Glutamatergic neuron (in vitro differentiated cells): ENCODE data around the gene CRYGA. TPM values are rescaled to one million over a fixed set of nuclear protein-coding genes. Genes with fewer than 3 reads are reported as not detected.

ENCODE experiments used
- DNase-seq: peaks from one replicate; pipeline ENCODE4 v3.0.0; 2022
- H3K27ac Mint-ChIP-seq: one replicate; pipeline ENCODE4 v1.8.0; 2020; ENCODE audit warnings: mild to moderate bottlenecking, mixed read lengths, inconsistent platforms; ENCODE audit not compliant: unreplicated experiment
- H3K27me3 Mint-ChIP-seq: one replicate; pipeline ENCODE4 v1.8.0; 2020; ENCODE audit warnings: mild to moderate bottlenecking, moderate library complexity, mixed read lengths, inconsistent platforms; ENCODE audit not compliant: unreplicated experiment
- H3K36me3 Mint-ChIP-seq: one replicate; pipeline ENCODE4 v1.8.0; 2020; ENCODE audit warnings: mild to moderate bottlenecking, mixed read lengths, inconsistent platforms; ENCODE audit not compliant: unreplicated experiment
- H3K4me1 Mint-ChIP-seq: one replicate; pipeline ENCODE4 v1.8.0; 2020; ENCODE audit warnings: mild to moderate bottlenecking, low read depth, mixed read lengths, inconsistent platforms; ENCODE audit not compliant: unreplicated experiment
- H3K4me3 Mint-ChIP-seq: one replicate; pipeline ENCODE4 v1.8.0; 2020; ENCODE audit warnings: mild to moderate bottlenecking, mixed read lengths, inconsistent platforms; ENCODE audit not compliant: unreplicated experiment
- H3K9me3 Mint-ChIP-seq: one replicate; pipeline ENCODE4 v1.8.0; 2020; ENCODE audit warnings: mild to moderate bottlenecking, moderate library complexity, mixed read lengths, inconsistent platforms; ENCODE audit not compliant: unreplicated experiment
- CTCF ChIP-seq: fragments of 200-600 bp; sonication (generic); IDR thresholded peaks from one replicate; pipeline ENCODE4 v1.5.0; 2021; ENCODE audit not compliant: partially characterized antibody, unreplicated experiment
- total RNA-seq: library from RNA; stranded (reverse); fragmentation: NEBNext Ultra II Directional; extraction: Animal tissue kit (Norgen Biotek cat#: 25700); gene quantifications from one replicate; pipeline ENCODE4 v1.2.1, GENCODE V29; 2021; ENCODE audit not compliant: unreplicated experiment

Gene CRYGA
- total RNA-seq, 1 donor from 2014 or later = not detected

GRCh38 chr2:208135794-208136715 lies 27.3 kb downstream of the CRYGA start:
- DNase-seq = no peak
- Mint-ChIP-seq H3K27me3 (peaks cover 2% of the 10 kb centered on the region), H3K36me3 (peaks cover 12% of the 10 kb centered on the region), H3K9me3 (peaks cover 4% of the 10 kb centered on the region), H3K4me1 (no peaks in the 10 kb centered on the region), H3K4me3 (no peak overlapping the region), H3K27ac (no peak overlapping the region)
- TF ChIP-seq CTCF = no peak

GRCh38 chr2:208134928-208135586 lies 28.3 kb downstream of the CRYGA start:
- Mint-ChIP-seq H3K4me1 (no peaks in the 10 kb centered on the region), H3K27ac (no peak overlapping the region), H3K36me3 (peaks cover 12% of the 10 kb centered on the region), H3K27me3 (peaks cover 2% of the 10 kb centered on the region), H3K4me3 (no peak overlapping the region), H3K9me3 (peaks cover 4% of the 10 kb centered on the region)
- DNase-seq = no peak
- TF ChIP-seq CTCF = no peak

GRCh38 chr2:208130712-208131110 lies 32.7 kb downstream of the CRYGA start:
- Mint-ChIP-seq H3K36me3 (no peaks in the 10 kb centered on the region), H3K9me3 (no peaks in the 10 kb centered on the region), H3K4me1 (no peaks in the 10 kb centered on the region), H3K4me3 (no peak overlapping the region), H3K27ac (no peak overlapping the region), H3K27me3 (peaks cover 2% of the 10 kb centered on the region)
- no peak for DNase-seq
- no peak for TF ChIP-seq CTCF

GRCh38 chr2:208129744-208130711 lies 33.4 kb downstream of the CRYGA start, which contains the start of gene CRYGC:
Gene CRYGC, minus strand, starts transcription at chr2:208129828. Its CDS starts 36 bp downstream, at chr2:208129792.
- no peaks in the 10 kb centered on the region for H3K36me3 Mint-ChIP-seq
- H3K27me3 Mint-ChIP-seq = peaks cover 2% of the 10 kb centered on the region
- H3K4me1 Mint-ChIP-seq = no peaks in the 10 kb centered on the region
- no peak for DNase-seq
- no peak within 1 kb of the TSS for H3K27ac Mint-ChIP-seq
- TF ChIP-seq CTCF = no peak
- no peak within 1 kb of the TSS for H3K4me3 Mint-ChIP-seq
- H3K9me3 Mint-ChIP-seq = no peaks in the 10 kb centered on the region
